GM18499 (cell line): ENCODE results near the gene TRAK2.
"Not testable (repeated sequence)": the region's sequence is repeated elsewhere in the genome, so short reads cannot be mapped to it uniquely, and the experiment has no call there.

Source experiments
- ATAC-seq: cut with Tn5 transposase; IDR thresholded peaks from one replicate; pipeline ENCODE4 v1.9.1; 2021; ENCODE audit warnings: moderate number of reproducible peaks; ENCODE audit not compliant: insufficient read depth, unreplicated experiment

The TRAK2 gene

GRCh38 chr2:201451292-201452057 is at the start of gene TRAK2, which contains the start of gene STRADB:
TSS of gene TRAK2 (minus strand) at chr2:201451458. CDS start at chr2:201420507, 30,951 bp downstream.
TSS of gene STRADB (plus strand) at chr2:201451740. CDS start at chr2:201454841, 3,101 bp downstream.
- peak; percentile 85 for ATAC-seq

- ATAC-seq = no peak
These were observed 49.3 kb upstream of the TRAK2 start for GRCh38 chr2:201500534-201500933.

- ATAC-seq = no peak
These were observed 45.5 kb upstream of the TRAK2 start for GRCh38 chr2:201496785-201497184.

- no peak for ATAC-seq
These were observed 39.0 kb upstream of the TRAK2 start for GRCh38 chr2:201490291-201490690.

- ATAC-seq = no peak
These were observed 33.5 kb upstream of the TRAK2 start for GRCh38 chr2:201484805-201485204.

- not testable (repeated sequence) for ATAC-seq
These were observed 32.5 kb upstream of the TRAK2 start for GRCh38 chr2:201483758-201484157.

GRCh38 chr2:201483342-201483741 is 32.1 kb upstream of the TRAK2 start:
- no peak for ATAC-seq

- no peak for ATAC-seq
These were observed 31.3 kb upstream of the TRAK2 start for GRCh38 chr2:201482543-201482942.

GRCh38 chr2:201472411-201472810 is 21.2 kb upstream of the TRAK2 start:
- no peak for ATAC-seq

GRCh38 chr2:201471732-201472393 is 20.6 kb upstream of the TRAK2 start:
- ATAC-seq = no peak

- no peak for ATAC-seq
These were observed 19.8 kb upstream of the TRAK2 start for GRCh38 chr2:201470821-201471731.

GRCh38 chr2:201467666-201468065 is 16.4 kb upstream of the TRAK2 start:
- no peak for ATAC-seq

- ATAC-seq = no peak
These were observed 14.9 kb upstream of the TRAK2 start for GRCh38 chr2:201466050-201466675.

GRCh38 chr2:201465524-201465971 is 14.3 kb upstream of the TRAK2 start:
- ATAC-seq = no peak

GRCh38 chr2:201464547-201464946 is 13.3 kb upstream of the TRAK2 start:
- no peak for ATAC-seq

- no peak for ATAC-seq
These were observed 9.3 kb upstream of the TRAK2 start for GRCh38 chr2:201460532-201460931.

GRCh38 chr2:201458381-201458780 is 7.1 kb upstream of the TRAK2 start:
- no peak for ATAC-seq

GRCh38 chr2:201452922-201453643 is 1.8 kb upstream of the TRAK2 start:
- no peak for ATAC-seq
